ENCODE results near the gene RAB6C. TPM values are rescaled to one million over a fixed set of nuclear protein-coding genes. Genes with fewer than 3 reads are reported as not detected.
"Not testable (repeated sequence)": the region's sequence is repeated elsewhere in the genome, so short reads cannot be mapped to it uniquely, and the experiment has no call there.

RAB6C gene
- total RNA-seq, 1 donor from 2014 or later = 0.18 TPM

GRCh38 chr2:129977986-129978385, 1.5 kb upstream of the RAB6C start:
- Mint-ChIP-seq H3K4me3 (no peak overlapping the region), H3K9me3 (no peaks in the 10 kb centered on the region), H3K36me3 (no peaks in the 10 kb centered on the region), H3K27me3 (ENCODE audit: low read depth) (peaks cover 44% of the 10 kb centered on the region), H3K27ac (no peak overlapping the region), H3K4me1 (peaks cover 5% of the 10 kb centered on the region)
- no peak for DNase-seq (ENCODE audit: low spot score in 2 of 2, unreplicated experiment in 2 of 2)
- no peak for TF ChIP-seq CTCF (IDR thresholded peaks at IDR 0.05; ENCODE audit: unreplicated experiment)

- not testable (repeated sequence) for H3K9me3 Mint-ChIP-seq; DNase-seq (ENCODE audit: low spot score in 2 of 2, unreplicated experiment in 2 of 2); H3K36me3 Mint-ChIP-seq; H3K27ac Mint-ChIP-seq; H3K4me1 Mint-ChIP-seq
- Mint-ChIP-seq H3K27me3 (ENCODE audit: low read depth) (peaks cover 47% of the 10 kb centered on the region), H3K4me3 (peak overlapping the region; percentile 72)
Observed at GRCh38 chr2:129980246-129980645, 780 bp downstream of the RAB6C start.

- H3K36me3 Mint-ChIP-seq; H3K9me3 Mint-ChIP-seq; H3K4me1 Mint-ChIP-seq; H3K27ac Mint-ChIP-seq; DNase-seq (ENCODE audit: low spot score in 2 of 2, unreplicated experiment in 2 of 2); H3K4me3 Mint-ChIP-seq: not testable (repeated sequence)
- peaks cover 49% of the 10 kb centered on the region for H3K27me3 Mint-ChIP-seq (ENCODE audit: low read depth)
Observed at GRCh38 chr2:129981689-129982088, 2.2 kb downstream of the RAB6C start.

GRCh38 chr2:129984426-129984825, 5.0 kb downstream of the RAB6C start:
- DNase-seq (ENCODE audit: low spot score in 2 of 2, unreplicated experiment in 2 of 2) = no peak
- Mint-ChIP-seq H3K36me3 (no peaks in the 10 kb centered on the region), H3K4me1 (peaks cover 5% of the 10 kb centered on the region), H3K9me3 (no peaks in the 10 kb centered on the region), H3K4me3 (no peak overlapping the region), H3K27ac (no peak overlapping the region), H3K27me3 (ENCODE audit: low read depth) (peaks cover 47% of the 10 kb centered on the region)
- no peak for TF ChIP-seq CTCF (IDR thresholded peaks at IDR 0.05; ENCODE audit: unreplicated experiment)

- H3K27me3 Mint-ChIP-seq (ENCODE audit: low read depth) = peaks cover 63% of the 10 kb centered on the region
- not testable (repeated sequence) for DNase-seq (ENCODE audit: low spot score in 2 of 2, unreplicated experiment in 2 of 2); H3K9me3 Mint-ChIP-seq; H3K36me3 Mint-ChIP-seq; H3K27ac Mint-ChIP-seq; H3K4me1 Mint-ChIP-seq
- peak overlapping the region; percentile 45 for H3K4me3 Mint-ChIP-seq
Observed at GRCh38 chr2:129992415-129993006, 13.0 kb downstream of the RAB6C start.

- not testable (repeated sequence) for DNase-seq (ENCODE audit: low spot score in 2 of 2, unreplicated experiment in 2 of 2); H3K36me3 Mint-ChIP-seq; H3K9me3 Mint-ChIP-seq; H3K4me1 Mint-ChIP-seq; H3K27ac Mint-ChIP-seq
- Mint-ChIP-seq H3K27me3 (ENCODE audit: low read depth) (peaks cover 66% of the 10 kb centered on the region), H3K4me3 (peak overlapping the region; percentile 40)
Observed at GRCh38 chr2:129993151-129993550, 13.7 kb downstream of the RAB6C start.

GRCh38 chr2:129996657-129997237, 17.3 kb downstream of the RAB6C start:
- DNase-seq (ENCODE audit: low spot score in 2 of 2, unreplicated experiment in 2 of 2); H3K4me1 Mint-ChIP-seq; H3K4me3 Mint-ChIP-seq; H3K27ac Mint-ChIP-seq; H3K36me3 Mint-ChIP-seq: not testable (repeated sequence)
- Mint-ChIP-seq H3K9me3 (peaks cover 18% of the 10 kb centered on the region), H3K27me3 (ENCODE audit: low read depth) (peaks cover 70% of the 10 kb centered on the region)

GRCh38 chr2:129998771-129999170, 19.3 kb downstream of the RAB6C start:
- peaks cover 18% of the 10 kb centered on the region for H3K9me3 Mint-ChIP-seq
- not testable (repeated sequence) for H3K27ac Mint-ChIP-seq; H3K4me1 Mint-ChIP-seq; H3K4me3 Mint-ChIP-seq; H3K36me3 Mint-ChIP-seq; DNase-seq (ENCODE audit: low spot score in 2 of 2, unreplicated experiment in 2 of 2)
- H3K27me3 Mint-ChIP-seq (ENCODE audit: low read depth) = peaks cover 61% of the 10 kb centered on the region

GRCh38 chr2:130005862-130006261, 26.4 kb downstream of the RAB6C start:
- not testable (repeated sequence) for H3K36me3 Mint-ChIP-seq, H3K27ac Mint-ChIP-seq, H3K4me3 Mint-ChIP-seq, H3K4me1 Mint-ChIP-seq, H3K9me3 Mint-ChIP-seq
- peak; percentile 22 to 47 for DNase-seq (ENCODE audit: low spot score in 2 of 2, unreplicated experiment in 2 of 2)
- H3K27me3 Mint-ChIP-seq (ENCODE audit: low read depth) = peaks cover 68% of the 10 kb centered on the region

- not testable (repeated sequence) for H3K27me3 Mint-ChIP-seq (ENCODE audit: low read depth); H3K27ac Mint-ChIP-seq; H3K4me3 Mint-ChIP-seq; DNase-seq (ENCODE audit: low spot score in 2 of 2, unreplicated experiment in 2 of 2); H3K36me3 Mint-ChIP-seq; H3K4me1 Mint-ChIP-seq
- peaks cover 30% of the 10 kb centered on the region for H3K9me3 Mint-ChIP-seq
Observed at GRCh38 chr2:130016701-130017100, 37.2 kb downstream of the RAB6C start.
